GM19351 (cell line): ENCODE data around the gene PPP1R14D.
"Not testable (repeated sequence)": the region's sequence is repeated elsewhere in the genome, so short reads cannot be mapped to it uniquely, and the experiment has no call there.

Source experiments
- ATAC-seq: cut with Tn5 transposase; IDR thresholded peaks from one replicate; pipeline ENCODE4 v1.9.1; 2021; ENCODE audit warnings: mild to moderate bottlenecking, moderate library complexity; ENCODE audit not compliant: unreplicated experiment

PPP1R14D gene

GRCh38 chr15:40828447-40829036 lies at the start of gene PPP1R14D:
TSS of gene PPP1R14D (minus strand) at chr15:40828708. CDS start at chr15:40828641, 67 bp downstream.
- ATAC-seq, result no peak

GRCh38 chr15:40877694-40878093 lies 49.2 kb upstream of the PPP1R14D start:
- ATAC-seq, result no peak

- ATAC-seq, result no peak
These were observed 47.7 kb upstream of the PPP1R14D start for GRCh38 chr15:40875991-40876730.

- ATAC-seq, result peak; percentile 57
These were observed 45.4 kb upstream of the PPP1R14D start, which contains the start of gene RHOV for GRCh38 chr15:40873694-40874561. TSS of gene RHOV (minus strand) at chr15:40874234. CDS start at chr15:40874139, 95 bp downstream.

- ATAC-seq, result no peak
These were observed 44.5 kb upstream of the PPP1R14D start for GRCh38 chr15:40872791-40873693.

GRCh38 chr15:40871749-40872617 lies 43.5 kb upstream of the PPP1R14D start:
- no peak for ATAC-seq

- ATAC-seq, result no peak
These were observed 42.2 kb upstream of the PPP1R14D start for GRCh38 chr15:40870716-40871115.

- ATAC-seq, result no peak
These were observed 41.2 kb upstream of the PPP1R14D start for GRCh38 chr15:40869686-40870085.

- ATAC-seq, result no peak
These were observed 38.7 kb upstream of the PPP1R14D start for GRCh38 chr15:40867199-40867598.

GRCh38 chr15:40863660-40864270 lies 35.3 kb upstream of the PPP1R14D start:
- no peak for ATAC-seq

- ATAC-seq, result not testable (repeated sequence)
These were observed 32.6 kb upstream of the PPP1R14D start for GRCh38 chr15:40861147-40861546.

GRCh38 chr15:40859206-40859851 lies 30.8 kb upstream of the PPP1R14D start:
- ATAC-seq, result no peak

- ATAC-seq, result no peak
These were observed 30.2 kb upstream of the PPP1R14D start for GRCh38 chr15:40858706-40859105.

GRCh38 chr15:40857601-40858341 lies 29.3 kb upstream of the PPP1R14D start:
- ATAC-seq, result peak; percentile 73

GRCh38 chr15:40856746-40857145 lies 28.2 kb upstream of the PPP1R14D start:
- no peak for ATAC-seq

GRCh38 chr15:40855706-40856234 lies 27.3 kb upstream of the PPP1R14D start:
- ATAC-seq, result no peak

GRCh38 chr15:40854161-40854560 lies 25.7 kb upstream of the PPP1R14D start:
- no peak for ATAC-seq
